Neural crest cell (in vitro differentiated cells): Measurements from ENCODE around the gene SGTA. TPM values are rescaled to one million over a fixed set of nuclear protein-coding genes. Genes with fewer than 3 reads are reported as not detected.
A peak's percentile ranks its signal among the peaks of the same experiment; 100 is the strongest.

Source experiments
- DNase-seq: peaks from one replicate; pipeline ENCODE4 v3.0.0; 2021; ENCODE audit warnings: low read depth, mixed read lengths, low spot score
- H3K27ac Mint-ChIP-seq: one replicate; pipeline ENCODE4 v1.8.0; 2021; ENCODE audit warnings: mild to moderate bottlenecking, mixed read lengths; ENCODE audit not compliant: unreplicated experiment
- H3K27me3 Mint-ChIP-seq: 2 replicates; pipeline ENCODE4 v1.8.0; 2021; ENCODE audit warnings: low read depth, mild to moderate bottlenecking, mixed read lengths
- H3K36me3 Mint-ChIP-seq: 2 replicates; pipeline ENCODE4 v1.8.0; 2021; ENCODE audit warnings: low read depth, mild to moderate bottlenecking, mixed read lengths
- H3K4me1 Mint-ChIP-seq: 2 replicates; pipeline ENCODE4 v1.8.0; 2021; ENCODE audit warnings: mixed read lengths
- H3K4me3 Mint-ChIP-seq: one replicate; pipeline ENCODE4 v1.8.0; 2021; ENCODE audit warnings: mild to moderate bottlenecking, mixed read lengths
- H3K9me3 Mint-ChIP-seq: 2 replicates; pipeline ENCODE4 v1.8.0; 2021; ENCODE audit warnings: mixed read lengths
- CTCF ChIP-seq: fragments of 200-600 bp; sonication (generic); conservative IDR thresholded peaks from 2 replicates; pipeline ENCODE4 v1.5.0; 2021; ENCODE audit warnings: antibody characterized with exemption, mild to moderate bottlenecking
- total RNA-seq: library from RNA; stranded (reverse); gene quantifications from 2 replicates; pipeline ENCODE4 v1.2.1, GENCODE V29; 2021

Gene SGTA
- total RNA-seq, 1 donor from 2014 or later: 89.9 TPM

GRCh38 chr19:2780284-2780683, 2.8 kb downstream of the SGTA start:
- H3K9me3 Mint-ChIP-seq: peaks cover 4% of the 10 kb centered on the region
- H3K36me3 Mint-ChIP-seq: peaks cover 12% of the 10 kb centered on the region
- no peak for DNase-seq
- TF ChIP-seq CTCF: no peak
- peak overlapping the region; percentile 76 for H3K4me3 Mint-ChIP-seq
- H3K4me1 Mint-ChIP-seq: peaks cover 49% of the 10 kb centered on the region
- H3K27me3 Mint-ChIP-seq: peaks cover 4% of the 10 kb centered on the region
- H3K27ac Mint-ChIP-seq: peak overlapping the region; percentile 93

- peaks cover 46% of the 10 kb centered on the region for H3K4me1 Mint-ChIP-seq
- no peak for TF ChIP-seq CTCF
- no peak overlapping the region for H3K27ac Mint-ChIP-seq
- no peak for DNase-seq
- H3K9me3 Mint-ChIP-seq: peaks cover 4% of the 10 kb centered on the region
- H3K4me3 Mint-ChIP-seq: no peak overlapping the region
- peaks cover 4% of the 10 kb centered on the region for H3K27me3 Mint-ChIP-seq
- H3K36me3 Mint-ChIP-seq: peaks cover 15% of the 10 kb centered on the region
These were observed 3.8 kb downstream of the SGTA start for GRCh38 chr19:2779121-2779740.

- H3K27ac Mint-ChIP-seq: no peak overlapping the region
- no peaks in the 10 kb centered on the region for H3K27me3 Mint-ChIP-seq
- no peaks in the 10 kb centered on the region for H3K9me3 Mint-ChIP-seq
- H3K36me3 Mint-ChIP-seq: peaks cover 12% of the 10 kb centered on the region
- DNase-seq: no peak
- H3K4me3 Mint-ChIP-seq: peak overlapping the region; percentile 69
- TF ChIP-seq CTCF: no peak
- peaks cover 36% of the 10 kb centered on the region for H3K4me1 Mint-ChIP-seq
These were observed 5.0 kb downstream of the SGTA start for GRCh38 chr19:2777952-2778683.

GRCh38 chr19:2775556-2776430, 7.3 kb downstream of the SGTA start:
- TF ChIP-seq CTCF: no peak
- Mint-ChIP-seq H3K9me3 (no peaks in the 10 kb centered on the region), H3K4me3 (peak overlapping the region; percentile 50), H3K4me1 (peaks cover 20% of the 10 kb centered on the region), H3K36me3 (peaks cover 12% of the 10 kb centered on the region), H3K27me3 (no peaks in the 10 kb centered on the region), H3K27ac (peak overlapping the region; percentile 87)
- no peak for DNase-seq

DNA sequence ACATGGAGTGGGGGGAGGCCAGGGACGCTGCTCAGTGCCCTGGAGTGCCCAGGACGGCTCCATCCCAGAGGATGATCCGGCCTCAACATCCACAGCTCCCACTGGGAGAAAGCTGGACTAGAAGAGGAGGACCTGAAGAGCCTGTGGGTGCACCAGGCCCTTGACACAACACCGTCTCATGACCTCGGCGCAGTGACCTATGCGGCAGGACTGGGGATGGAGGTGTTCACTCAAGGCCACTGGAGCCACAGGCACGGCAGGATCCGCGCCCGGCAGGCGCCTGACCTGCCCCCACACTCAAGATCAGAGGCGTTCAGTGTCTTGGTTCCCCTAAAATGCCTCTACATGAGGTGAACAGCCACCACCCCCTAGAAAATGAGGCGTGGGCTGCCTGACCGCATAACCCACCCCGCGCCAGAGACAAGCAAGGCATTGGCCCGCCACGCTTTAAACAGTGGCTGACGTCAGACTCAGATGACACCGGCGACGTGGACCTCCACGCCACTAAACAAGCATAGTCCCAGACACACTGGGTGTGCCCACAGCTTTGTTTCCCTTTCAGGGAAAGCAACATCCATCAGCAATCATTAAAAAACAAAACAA, 8.0 kb downstream of the SGTA start:
- peak overlapping the region; percentile 87 for H3K27ac Mint-ChIP-seq
- TF ChIP-seq CTCF: no peak
- H3K9me3 Mint-ChIP-seq: no peaks in the 10 kb centered on the region
- peaks cover 12% of the 10 kb centered on the region for H3K36me3 Mint-ChIP-seq
- H3K4me1 Mint-ChIP-seq: peaks cover 15% of the 10 kb centered on the region
- no peaks in the 10 kb centered on the region for H3K27me3 Mint-ChIP-seq
- DNase-seq: no peak
- peak overlapping the region; percentile 50 for H3K4me3 Mint-ChIP-seq
